SU-DHL-6 (cell line): Measurements from ENCODE around the gene PREX1.

Source experiments
- H2AFZ ChIP-seq: fragments of 200-600 bp; sonication (generic); 2 replicates; pipeline ENCODE4 v1.6.1; 2014; ENCODE audit warnings: low read depth, mild to moderate bottlenecking, moderate library complexity, mixed read lengths, antibody characterized with exemption, low read length; ENCODE audit not compliant: severe bottlenecking
- H3F3A ChIP-seq: fragments of 200-600 bp; shearing (Covaris generic); 2 replicates; pipeline ENCODE4 v1.6.0; 2016; ENCODE audit warnings: antibody characterized with exemption, mild to moderate bottlenecking; ENCODE audit not compliant: insufficient read depth
- H3K27ac ChIP-seq: fragments of 200-600 bp; sonication (generic); 2 replicates; pipeline ENCODE4 v1.5.1; 2016; ENCODE audit warnings: low read depth, mild to moderate bottlenecking, low read length, moderate library complexity, mixed read lengths
- H3K27me3 ChIP-seq: fragments of 200-600 bp; sonication (generic), shearing (Covaris generic); 2 replicates; pipeline ENCODE4 v1.6.0; 2014; ENCODE audit warnings: mild to moderate bottlenecking, low read length
- H3K36me3 ChIP-seq: fragments of 200-600 bp; sonication (generic); 2 replicates; pipeline ENCODE4 v1.6.1; 2014; ENCODE audit warnings: mild to moderate bottlenecking, low read length, mixed read lengths
- H3K4me2 ChIP-seq: fragments of 300-600, 200-600 bp; shearing (Covaris generic), sonication (generic); 2 replicates; pipeline ENCODE4 v1.6.0; 2014; ENCODE audit warnings: low read length, low read depth, mild to moderate bottlenecking; ENCODE audit not compliant: poor library complexity, severe bottlenecking
- H3K4me3 ChIP-seq: fragments of 200-600 bp; sonication (generic); 2 replicates; pipeline ENCODE4 v1.5.1; 2014; ENCODE audit warnings: antibody characterized with exemption, low read length, mild to moderate bottlenecking, mixed read lengths; ENCODE audit not compliant: insufficient read depth, poor library complexity, severe bottlenecking
- H3K79me2 ChIP-seq: fragments of 200-600 bp; sonication (generic); 2 replicates; pipeline ENCODE4 v1.6.1; 2014; ENCODE audit warnings: mild to moderate bottlenecking, low read length, moderate library complexity; ENCODE audit not compliant: insufficient read depth
- H3K9ac ChIP-seq: fragments of 200-600 bp; sonication (generic); 2 replicates; pipeline ENCODE4 v1.7.0; 2014; ENCODE audit warnings: mild to moderate bottlenecking, low read length
- H3K9me2 ChIP-seq: fragments of 200-600 bp; sonication (generic); replicated peaks from 2 replicates; pipeline ENCODE4 v1.6.1; 2014; ENCODE audit warnings: low read length; ENCODE audit not compliant: insufficient read depth
- H3K9me3 ChIP-seq: fragments of 200-600 bp; sonication (generic); 2 replicates; pipeline ENCODE4 v1.6.1; 2014; ENCODE audit warnings: low read length, mixed read lengths; ENCODE audit not compliant: insufficient read depth
- H4K20me1 ChIP-seq: fragments of 200-600 bp; sonication (generic); 2 replicates; pipeline ENCODE4 v1.6.1; 2014; ENCODE audit warnings: low read depth, mild to moderate bottlenecking, antibody characterized with exemption, low read length, moderate library complexity, mixed read lengths
- EZH2phosphoT487 ChIP-seq: fragments of 200-600 bp; sonication (generic), shearing (Covaris generic); conservative IDR thresholded peaks from 2 replicates; pipeline ENCODE4 v1.6.1; 2018; ENCODE audit warnings: mild to moderate bottlenecking, antibody characterized with exemption, low read length, moderate library complexity, mixed read lengths
- TF ChIP-seq, protein P1 (sequence below): fragments of 200-600 bp; sonication (generic); IDR thresholded peaks from one replicate; pipeline ENCODE4 v1.5.1; 2017; ENCODE audit warnings: antibody characterized with exemption, mild to moderate bottlenecking, low read length, moderate library complexity; ENCODE audit not compliant: insufficient read depth, poor library complexity, severe bottlenecking

The PREX1 gene

DNA sequence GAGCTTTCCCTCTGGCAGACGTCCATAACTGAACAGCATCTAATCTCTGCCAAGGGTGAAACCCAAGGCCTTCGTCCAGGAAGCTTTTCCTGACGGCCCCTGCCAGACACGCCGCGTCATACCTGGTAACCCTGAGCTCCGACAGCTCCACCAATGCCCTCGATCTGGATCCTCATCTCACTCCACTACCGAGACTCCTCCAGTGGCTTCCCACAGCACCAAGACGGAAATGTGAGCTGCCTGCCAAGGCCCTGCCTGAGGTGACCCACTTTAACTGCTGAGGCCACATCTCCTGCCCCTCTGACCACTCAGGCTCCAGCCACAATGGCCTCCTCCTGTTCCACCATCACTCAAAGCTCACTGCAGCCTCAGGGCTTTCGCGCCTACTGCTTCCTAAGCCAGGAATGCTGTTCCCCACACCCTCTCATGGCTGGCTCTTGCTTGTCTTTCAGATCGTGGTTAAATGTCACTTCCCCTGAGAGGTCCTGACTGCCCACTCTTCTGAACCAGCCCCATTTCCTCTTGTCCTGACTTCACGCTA, 143.2 kb downstream of the PREX1 start:
- H3K27ac ChIP-seq = no peak overlapping the region
- H3K27me3 ChIP-seq = no peaks in the 10 kb centered on the region
- H3K9ac ChIP-seq = no peak overlapping the region
- H3K9me2 ChIP-seq = no peaks in the 10 kb centered on the region
- H3K9me3 ChIP-seq = no peaks in the 10 kb centered on the region
- H3K4me2 ChIP-seq = no peak overlapping the region
- H2AFZ ChIP-seq = no peak overlapping the region
- H3K4me3 ChIP-seq = no peak overlapping the region
- H3K79me2 ChIP-seq = no peaks in the 10 kb centered on the region
- H3K36me3 ChIP-seq = no peaks in the 10 kb centered on the region
- no peaks in the 10 kb centered on the region for H4K20me1 ChIP-seq
- no peak for TF ChIP-seq EZH2phosphoT487
- TF ChIP-seq, protein P1, sequence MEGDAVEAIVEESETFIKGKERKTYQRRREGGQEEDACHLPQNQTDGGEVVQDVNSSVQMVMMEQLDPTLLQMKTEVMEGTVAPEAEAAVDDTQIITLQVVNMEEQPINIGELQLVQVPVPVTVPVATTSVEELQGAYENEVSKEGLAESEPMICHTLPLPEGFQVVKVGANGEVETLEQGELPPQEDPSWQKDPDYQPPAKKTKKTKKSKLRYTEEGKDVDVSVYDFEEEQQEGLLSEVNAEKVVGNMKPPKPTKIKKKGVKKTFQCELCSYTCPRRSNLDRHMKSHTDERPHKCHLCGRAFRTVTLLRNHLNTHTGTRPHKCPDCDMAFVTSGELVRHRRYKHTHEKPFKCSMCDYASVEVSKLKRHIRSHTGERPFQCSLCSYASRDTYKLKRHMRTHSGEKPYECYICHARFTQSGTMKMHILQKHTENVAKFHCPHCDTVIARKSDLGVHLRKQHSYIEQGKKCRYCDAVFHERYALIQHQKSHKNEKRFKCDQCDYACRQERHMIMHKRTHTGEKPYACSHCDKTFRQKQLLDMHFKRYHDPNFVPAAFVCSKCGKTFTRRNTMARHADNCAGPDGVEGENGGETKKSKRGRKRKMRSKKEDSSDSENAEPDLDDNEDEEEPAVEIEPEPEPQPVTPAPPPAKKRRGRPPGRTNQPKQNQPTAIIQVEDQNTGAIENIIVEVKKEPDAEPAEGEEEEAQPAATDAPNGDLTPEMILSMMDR = no peak
- no peaks in the 10 kb centered on the region for H3F3A ChIP-seq

DNA sequence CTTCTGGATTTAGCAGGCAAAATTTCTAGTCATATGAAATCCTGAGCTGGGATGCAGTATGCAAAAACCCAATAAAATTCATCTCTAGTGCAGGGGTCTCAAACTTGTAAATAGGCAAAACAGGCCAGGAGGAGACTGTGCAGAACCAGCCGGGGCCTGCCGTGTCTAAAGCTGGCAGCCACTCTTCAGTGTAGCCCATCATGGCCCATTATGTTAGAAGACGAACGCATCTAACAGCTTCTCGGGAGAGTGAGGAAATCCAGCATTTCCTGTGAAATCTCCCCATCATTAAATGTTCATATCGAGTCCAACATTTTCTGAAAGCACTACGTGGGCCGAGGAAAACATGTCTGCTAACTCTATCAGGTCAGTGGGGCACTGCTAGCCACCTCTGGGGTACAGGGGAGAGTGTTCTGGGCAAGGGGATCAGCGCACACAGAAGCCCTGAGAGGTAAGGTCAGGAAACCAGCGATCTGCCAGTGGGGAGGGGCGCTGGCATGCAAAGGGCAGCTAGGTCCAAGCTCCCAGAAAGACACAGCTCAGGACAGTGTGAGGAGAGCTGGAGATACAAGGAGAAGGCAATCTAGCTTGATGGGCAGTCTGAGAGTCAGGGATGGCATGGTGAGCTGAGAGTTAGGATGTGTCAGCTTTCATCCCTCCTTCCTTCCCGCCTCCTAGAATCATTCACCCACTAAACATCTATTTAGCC, 144.2 kb downstream of the PREX1 start:
- H3K4me2 ChIP-seq = no peak overlapping the region
- H3K27ac ChIP-seq = no peak overlapping the region
- H2AFZ ChIP-seq = no peak overlapping the region

GRCh38 chr20:48682529-48683363, 145.1 kb downstream of the PREX1 start:
- H3K9me2 ChIP-seq = no peaks in the 10 kb centered on the region
- H3K79me2 ChIP-seq = no peaks in the 10 kb centered on the region
- TF ChIP-seq, protein P1 = no peak
- TF ChIP-seq EZH2phosphoT487 = no peak
- no peak overlapping the region for H3K4me3 ChIP-seq
- H3F3A ChIP-seq = no peaks in the 10 kb centered on the region
- H3K9me3 ChIP-seq = no peaks in the 10 kb centered on the region
- H4K20me1 ChIP-seq = no peaks in the 10 kb centered on the region
- H3K27me3 ChIP-seq = no peaks in the 10 kb centered on the region
- H2AFZ ChIP-seq = no peak overlapping the region
- no peak overlapping the region for H3K27ac ChIP-seq
- H3K4me2 ChIP-seq = no peak overlapping the region
- no peaks in the 10 kb centered on the region for H3K36me3 ChIP-seq
- no peak overlapping the region for H3K9ac ChIP-seq

More for the DNA sequence above, 144.2 kb downstream of the PREX1 start:
- H3K9me3 ChIP-seq = no peaks in the 10 kb centered on the region
- TF ChIP-seq, protein P1 = no peak
- no peak for TF ChIP-seq EZH2phosphoT487
- H3K27me3 ChIP-seq = no peaks in the 10 kb centered on the region
- no peaks in the 10 kb centered on the region for H4K20me1 ChIP-seq
- no peaks in the 10 kb centered on the region for H3F3A ChIP-seq
- no peak overlapping the region for H3K9ac ChIP-seq
- no peaks in the 10 kb centered on the region for H3K9me2 ChIP-seq
- no peaks in the 10 kb centered on the region for H3K79me2 ChIP-seq
- no peak overlapping the region for H3K4me3 ChIP-seq
- no peaks in the 10 kb centered on the region for H3K36me3 ChIP-seq
